22Rv1 (cell line): Measurements from ENCODE around the gene ZNF428.

Experiments used
- H3K27ac ChIP-seq: fragments of 450-650 bp; 2 replicates; pipeline ENCODE4 v1.5.1; 2017
- ZFX ChIP-seq: fragments of 450-650 bp; IDR thresholded peaks from 2 replicates; pipeline ENCODE4 v1.6.1; 2017; ENCODE audit warnings: antibody characterized with exemption, borderline replicate concordance
- TF ChIP-seq, protein P1 (sequence below): fragments of 450-650 bp; IDR thresholded peaks from 2 replicates; pipeline ENCODE4 v1.5.1; 2017; ENCODE audit warnings: mild to moderate bottlenecking

ZNF428 gene

DNA sequence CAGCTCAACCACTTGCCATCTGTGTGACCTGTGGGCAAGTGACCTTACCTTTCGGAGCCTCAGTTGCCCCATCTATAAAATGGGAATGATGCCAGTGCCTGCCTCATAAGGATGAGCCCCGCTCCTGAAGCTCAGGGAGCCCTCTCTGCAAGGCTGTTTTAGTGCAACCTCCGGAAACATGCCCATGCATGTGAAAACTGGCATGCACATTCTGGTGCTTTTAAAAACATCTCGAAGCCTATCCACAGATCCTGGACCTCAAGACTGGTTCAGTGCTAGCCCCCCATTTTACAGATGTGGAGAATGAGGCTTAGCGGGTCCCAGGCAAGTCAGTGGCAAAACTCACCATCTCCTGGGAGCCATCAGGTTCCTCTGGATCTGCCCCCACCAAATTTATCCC, 14.6 kb upstream of the ZNF428 start:
- TF ChIP-seq ZFX, result no peak
- TF ChIP-seq, protein P1, sequence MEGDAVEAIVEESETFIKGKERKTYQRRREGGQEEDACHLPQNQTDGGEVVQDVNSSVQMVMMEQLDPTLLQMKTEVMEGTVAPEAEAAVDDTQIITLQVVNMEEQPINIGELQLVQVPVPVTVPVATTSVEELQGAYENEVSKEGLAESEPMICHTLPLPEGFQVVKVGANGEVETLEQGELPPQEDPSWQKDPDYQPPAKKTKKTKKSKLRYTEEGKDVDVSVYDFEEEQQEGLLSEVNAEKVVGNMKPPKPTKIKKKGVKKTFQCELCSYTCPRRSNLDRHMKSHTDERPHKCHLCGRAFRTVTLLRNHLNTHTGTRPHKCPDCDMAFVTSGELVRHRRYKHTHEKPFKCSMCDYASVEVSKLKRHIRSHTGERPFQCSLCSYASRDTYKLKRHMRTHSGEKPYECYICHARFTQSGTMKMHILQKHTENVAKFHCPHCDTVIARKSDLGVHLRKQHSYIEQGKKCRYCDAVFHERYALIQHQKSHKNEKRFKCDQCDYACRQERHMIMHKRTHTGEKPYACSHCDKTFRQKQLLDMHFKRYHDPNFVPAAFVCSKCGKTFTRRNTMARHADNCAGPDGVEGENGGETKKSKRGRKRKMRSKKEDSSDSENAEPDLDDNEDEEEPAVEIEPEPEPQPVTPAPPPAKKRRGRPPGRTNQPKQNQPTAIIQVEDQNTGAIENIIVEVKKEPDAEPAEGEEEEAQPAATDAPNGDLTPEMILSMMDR, result no peak
- H3K27ac ChIP-seq, result no peak overlapping the region

DNA sequence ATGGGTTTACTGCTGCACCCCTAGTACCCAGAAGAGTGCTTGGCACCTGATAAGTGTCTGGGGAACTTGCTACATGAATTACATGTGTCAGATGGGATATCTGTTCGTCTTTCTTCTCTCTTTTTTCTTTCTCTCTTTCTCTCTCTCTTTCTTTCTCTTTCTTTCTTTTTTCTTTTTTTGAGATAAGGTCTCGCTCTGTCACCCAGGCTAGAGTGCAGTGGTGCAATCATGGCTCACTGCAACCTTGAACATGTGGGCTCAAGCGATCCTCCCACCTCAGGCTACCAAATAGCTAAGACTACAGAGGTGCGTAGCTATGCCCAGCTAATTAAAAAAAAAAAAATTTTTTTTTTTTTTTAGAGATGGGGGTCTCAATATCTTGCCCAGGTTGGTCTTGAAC, 14.1 kb upstream of the ZNF428 start:
- no peak overlapping the region for H3K27ac ChIP-seq
- TF ChIP-seq, protein P1, result no peak
- TF ChIP-seq ZFX, result no peak

DNA sequence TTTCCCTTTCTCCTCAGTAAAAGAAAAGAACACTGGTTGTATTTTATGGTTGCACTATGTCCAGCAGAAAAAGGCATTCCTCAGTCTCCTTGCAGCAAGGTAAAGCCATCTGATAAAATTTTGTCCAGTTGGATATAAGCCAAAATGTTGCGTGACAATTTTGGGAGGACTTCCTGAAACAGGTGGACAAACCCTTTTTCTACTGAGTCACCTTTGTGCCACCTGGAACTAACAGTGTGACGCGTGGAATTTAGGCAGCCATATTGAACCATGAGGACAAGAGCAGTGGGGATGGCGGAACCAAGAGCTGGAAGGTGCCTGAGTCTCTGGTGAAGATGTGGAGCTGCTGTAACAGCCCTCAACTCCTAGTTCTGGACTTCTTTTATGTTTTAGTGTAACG, 12.1 kb upstream of the ZNF428 start:
- TF ChIP-seq ZFX, result no peak
- TF ChIP-seq, protein P1, result no peak

DNA sequence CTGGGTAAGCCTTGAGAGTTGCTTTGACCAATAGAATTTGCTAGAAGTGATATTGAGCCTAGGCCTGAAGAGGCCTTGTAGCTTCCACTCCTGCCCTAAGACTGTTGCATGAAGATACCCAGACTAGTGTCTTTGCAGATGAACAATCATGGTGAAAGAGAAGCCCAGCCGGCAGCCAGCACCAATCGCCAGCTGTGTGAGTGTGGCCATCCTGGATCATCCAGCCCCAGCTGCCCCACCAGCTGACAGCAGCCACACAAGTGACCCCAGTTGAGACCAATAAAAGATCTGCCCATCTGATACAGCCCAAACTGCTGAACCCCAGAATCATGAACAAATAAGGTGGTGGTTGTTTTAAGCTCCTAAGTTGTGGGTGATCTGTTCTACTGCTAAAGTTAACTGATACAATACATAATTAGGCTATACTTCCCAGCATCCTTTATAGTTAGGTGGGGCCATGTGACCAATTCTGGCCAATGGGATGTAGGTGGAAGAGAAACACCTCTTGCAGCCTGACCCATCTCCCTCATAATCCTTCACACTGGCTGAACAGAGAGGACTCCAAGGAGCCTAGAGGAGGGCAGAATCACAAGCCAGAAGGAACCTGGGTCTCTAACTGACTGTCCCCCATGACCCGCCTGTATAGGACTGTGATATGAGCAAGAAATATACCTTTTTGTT, 9.4 kb upstream of the ZNF428 start:
- no peak overlapping the region for H3K27ac ChIP-seq
- no peak for TF ChIP-seq ZFX
- TF ChIP-seq, protein P1, result no peak

More for the DNA sequence above, 12.1 kb upstream of the ZNF428 start:
- H3K27ac ChIP-seq, result no peak overlapping the region

DNA sequence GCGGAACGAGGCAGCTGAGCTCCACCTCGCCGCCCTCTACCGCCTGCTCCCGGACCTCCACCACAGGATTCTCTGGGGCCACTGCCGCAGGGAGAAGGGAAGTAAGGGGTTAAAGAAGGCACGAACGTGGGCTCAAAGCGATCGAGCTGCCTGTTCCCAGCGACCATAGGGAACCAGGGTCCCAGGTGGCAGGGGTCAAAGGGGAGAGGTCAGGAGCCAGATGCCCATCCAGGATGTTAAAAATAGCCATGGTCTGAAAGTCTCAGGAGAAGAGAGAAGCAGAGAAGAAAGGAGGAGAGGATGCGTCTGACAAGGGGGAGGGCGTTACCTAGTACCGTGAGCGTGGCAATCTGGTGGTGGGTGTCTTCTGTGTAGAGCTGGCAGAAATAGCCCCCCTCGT, 7.4 kb upstream of the ZNF428 start:
- TF ChIP-seq, protein P1, result no peak
- TF ChIP-seq ZFX, result no peak
- no peak overlapping the region for H3K27ac ChIP-seq

DNA sequence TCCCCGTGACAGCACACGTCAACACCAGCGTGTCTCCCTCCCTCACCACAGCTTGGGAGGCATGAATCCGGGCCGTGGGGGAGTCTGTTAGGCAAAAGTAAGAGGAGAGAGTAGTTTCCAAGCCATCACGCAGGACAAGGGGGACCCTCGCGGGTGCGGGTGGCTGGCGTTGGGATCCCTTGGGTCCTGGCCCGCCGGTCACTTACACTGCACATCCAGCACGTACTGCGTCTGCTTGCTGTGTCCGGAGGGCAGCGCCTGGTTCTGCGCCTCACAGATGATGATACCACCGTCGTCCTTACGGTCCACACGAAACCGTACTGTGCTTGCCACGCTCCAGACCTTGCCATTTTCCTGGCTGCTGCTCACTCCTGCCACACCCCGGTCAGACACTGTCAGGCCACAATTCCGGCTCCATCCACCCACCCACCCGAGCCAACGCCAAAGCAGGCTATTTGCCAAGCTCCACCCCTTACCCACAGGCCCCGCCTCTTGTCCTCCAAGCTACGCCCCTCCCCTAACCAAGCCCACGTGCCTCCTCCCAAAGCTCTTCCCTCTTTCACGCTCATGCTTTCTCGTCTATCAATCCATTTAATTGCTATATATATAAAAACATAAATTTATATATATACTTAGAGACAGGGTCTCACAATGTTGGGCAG, 6.6 kb upstream of the ZNF428 start:
- H3K27ac ChIP-seq, result peak overlapping the region; percentile 81

More for the DNA sequence above, 6.6 kb upstream of the ZNF428 start:
- TF ChIP-seq, protein P1, result peak; percentile 85
- TF ChIP-seq ZFX, result no peak
